ENCODE results near the gene HNRNPU.
A peak's percentile ranks its signal among the peaks of the same experiment; 100 is the strongest.

HNRNPU gene

DNA sequence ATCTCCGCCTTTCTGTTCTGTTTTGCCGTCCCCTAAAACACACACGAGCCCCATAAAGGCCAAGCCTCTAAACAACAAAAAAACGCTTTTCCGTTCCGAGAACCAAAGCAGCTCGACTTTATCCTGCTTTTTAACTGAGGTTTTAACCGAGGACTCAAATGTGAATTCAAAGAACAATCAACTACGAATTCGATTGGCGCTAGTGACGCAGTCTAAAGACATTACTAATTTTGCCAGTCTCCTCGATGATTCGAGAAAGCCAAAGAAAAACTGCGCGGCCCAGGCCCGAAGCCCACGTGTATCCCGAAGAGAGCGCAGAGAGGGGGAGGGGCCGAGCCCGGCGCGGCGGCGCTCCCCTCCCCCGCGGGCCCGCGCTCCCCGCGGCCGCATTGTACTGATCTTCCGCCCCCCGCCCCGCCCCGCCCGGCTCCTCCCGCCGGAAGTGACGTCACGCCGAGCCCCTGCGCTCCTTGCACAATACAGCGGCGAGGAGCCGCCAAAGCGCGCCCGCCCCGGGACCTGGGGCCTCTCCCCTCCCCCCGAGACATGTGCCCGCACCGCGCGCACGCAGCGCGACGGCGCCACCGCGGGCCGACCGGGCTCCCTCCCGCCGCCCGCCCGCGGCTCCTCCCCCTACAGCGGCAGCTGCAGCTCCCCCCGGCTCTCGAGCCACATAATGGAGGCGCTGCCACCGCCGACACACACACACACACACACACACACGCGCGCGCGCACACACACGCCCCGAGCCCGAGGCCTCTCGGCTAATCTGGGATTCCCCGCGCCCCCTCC lies 1.4 kb downstream of the HNRNPU start (continued):
- TF ChIP-seq ZBTB26 (tag by site-specific recombination; optimal IDR thresholded peaks at IDR 0.05) (peak; percentile 97), ZNF785 (tag by site-specific recombination; IDR thresholded peaks at IDR 0.05) (no peak; the same call in 1 of the 2 replicates), TCF7L2 (IDR thresholded peaks at IDR 0.05; ENCODE audit: borderline replicate concordance, low read depth, low read length) (no peak), ZNF704 (tag by site-specific recombination; IDR thresholded peaks at IDR 0.05) (no peak; the same call in 1 of the 2 replicates), OVOL3 (tag by site-specific recombination; IDR thresholded peaks at IDR 0.05) (0 out of 2 replicates have a peak, but pooled peaks have one; percentile 49), ZNF530 (tag by site-specific recombination; IDR thresholded peaks at IDR 0.05; ENCODE audit: low read depth) (no peak), ZNF16 (tag by site-specific recombination; IDR thresholded peaks at IDR 0.05; ENCODE audit: low read depth) (no peak), ZNF114 (tag by site-specific recombination; IDR thresholded peaks at IDR 0.05) (no peak), ZNF777 (tag by site-specific recombination; IDR thresholded peaks at IDR 0.05; ENCODE audit: borderline replicate concordance) (no peak), TSHZ1 (tag by site-specific recombination; IDR thresholded peaks at IDR 0.05; ENCODE audit: borderline replicate concordance) (peak; percentile 84; the same call in 1 of the 2 replicates), ZBTB7A (tag by site-specific recombination; IDR thresholded peaks at IDR 0.05; ENCODE audit: low read depth) (peak; percentile 82), MZF1 (tag by site-specific recombination; IDR thresholded peaks at IDR 0.05; ENCODE audit: borderline replicate concordance) (peak; percentile 16; the same call in 1 of the 2 replicates), ZNF544 (tag by site-specific recombination; IDR thresholded peaks at IDR 0.05) (no peak), WT1 (tag by site-specific recombination; IDR thresholded peaks at IDR 0.05) (peak; percentile 67), PBX3 (CRISPR knock-in tag; IDR thresholded peaks at IDR 0.05) (peak; percentile 83; the same call in 1 of the 2 replicates), ZNF214 (tag by site-specific recombination; IDR thresholded peaks at IDR 0.05; ENCODE audit: borderline replicate concordance) (no peak), ZFP69B (tag by site-specific recombination; IDR thresholded peaks at IDR 0.05) (peak; percentile 90)
- TF ChIP-seq, protein P1, sequence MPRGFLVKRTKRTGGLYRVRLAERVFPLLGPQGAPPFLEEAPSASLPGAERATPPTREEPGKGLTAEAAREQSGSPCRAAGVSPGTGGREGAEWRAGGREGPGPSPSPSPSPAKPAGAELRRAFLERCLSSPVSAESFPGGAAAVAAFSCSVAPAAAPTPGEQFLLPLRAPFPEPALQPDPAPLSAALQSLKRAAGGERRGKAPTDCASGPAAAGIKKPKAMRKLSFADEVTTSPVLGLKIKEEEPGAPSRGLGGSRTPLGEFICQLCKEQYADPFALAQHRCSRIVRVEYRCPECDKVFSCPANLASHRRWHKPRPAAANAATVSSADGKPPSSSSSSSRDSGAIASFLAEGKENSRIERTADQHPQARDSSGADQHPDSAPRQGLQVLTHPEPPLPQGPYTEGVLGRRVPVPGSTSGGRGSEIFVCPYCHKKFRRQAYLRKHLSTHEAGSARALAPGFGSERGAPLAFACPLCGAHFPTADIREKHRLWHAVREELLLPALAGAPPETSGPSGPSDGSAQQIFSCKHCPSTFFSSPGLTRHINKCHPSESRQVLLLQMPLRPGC (tag by site-specific recombination; IDR thresholded peaks at IDR 0.05) = peak; percentile 78
- TF ChIP-seq, protein P2, sequence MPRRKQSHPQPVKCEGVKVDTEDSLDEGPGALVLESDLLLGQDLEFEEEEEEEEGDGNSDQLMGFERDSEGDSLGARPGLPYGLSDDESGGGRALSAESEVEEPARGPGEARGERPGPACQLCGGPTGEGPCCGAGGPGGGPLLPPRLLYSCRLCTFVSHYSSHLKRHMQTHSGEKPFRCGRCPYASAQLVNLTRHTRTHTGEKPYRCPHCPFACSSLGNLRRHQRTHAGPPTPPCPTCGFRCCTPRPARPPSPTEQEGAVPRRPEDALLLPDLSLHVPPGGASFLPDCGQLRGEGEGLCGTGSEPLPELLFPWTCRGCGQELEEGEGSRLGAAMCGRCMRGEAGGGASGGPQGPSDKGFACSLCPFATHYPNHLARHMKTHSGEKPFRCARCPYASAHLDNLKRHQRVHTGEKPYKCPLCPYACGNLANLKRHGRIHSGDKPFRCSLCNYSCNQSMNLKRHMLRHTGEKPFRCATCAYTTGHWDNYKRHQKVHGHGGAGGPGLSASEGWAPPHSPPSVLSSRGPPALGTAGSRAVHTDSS (tag by site-specific recombination; IDR thresholded peaks at IDR 0.05) = no peak; the same call in none of the 2 replicates
- TF ChIP-seq, protein P3, sequence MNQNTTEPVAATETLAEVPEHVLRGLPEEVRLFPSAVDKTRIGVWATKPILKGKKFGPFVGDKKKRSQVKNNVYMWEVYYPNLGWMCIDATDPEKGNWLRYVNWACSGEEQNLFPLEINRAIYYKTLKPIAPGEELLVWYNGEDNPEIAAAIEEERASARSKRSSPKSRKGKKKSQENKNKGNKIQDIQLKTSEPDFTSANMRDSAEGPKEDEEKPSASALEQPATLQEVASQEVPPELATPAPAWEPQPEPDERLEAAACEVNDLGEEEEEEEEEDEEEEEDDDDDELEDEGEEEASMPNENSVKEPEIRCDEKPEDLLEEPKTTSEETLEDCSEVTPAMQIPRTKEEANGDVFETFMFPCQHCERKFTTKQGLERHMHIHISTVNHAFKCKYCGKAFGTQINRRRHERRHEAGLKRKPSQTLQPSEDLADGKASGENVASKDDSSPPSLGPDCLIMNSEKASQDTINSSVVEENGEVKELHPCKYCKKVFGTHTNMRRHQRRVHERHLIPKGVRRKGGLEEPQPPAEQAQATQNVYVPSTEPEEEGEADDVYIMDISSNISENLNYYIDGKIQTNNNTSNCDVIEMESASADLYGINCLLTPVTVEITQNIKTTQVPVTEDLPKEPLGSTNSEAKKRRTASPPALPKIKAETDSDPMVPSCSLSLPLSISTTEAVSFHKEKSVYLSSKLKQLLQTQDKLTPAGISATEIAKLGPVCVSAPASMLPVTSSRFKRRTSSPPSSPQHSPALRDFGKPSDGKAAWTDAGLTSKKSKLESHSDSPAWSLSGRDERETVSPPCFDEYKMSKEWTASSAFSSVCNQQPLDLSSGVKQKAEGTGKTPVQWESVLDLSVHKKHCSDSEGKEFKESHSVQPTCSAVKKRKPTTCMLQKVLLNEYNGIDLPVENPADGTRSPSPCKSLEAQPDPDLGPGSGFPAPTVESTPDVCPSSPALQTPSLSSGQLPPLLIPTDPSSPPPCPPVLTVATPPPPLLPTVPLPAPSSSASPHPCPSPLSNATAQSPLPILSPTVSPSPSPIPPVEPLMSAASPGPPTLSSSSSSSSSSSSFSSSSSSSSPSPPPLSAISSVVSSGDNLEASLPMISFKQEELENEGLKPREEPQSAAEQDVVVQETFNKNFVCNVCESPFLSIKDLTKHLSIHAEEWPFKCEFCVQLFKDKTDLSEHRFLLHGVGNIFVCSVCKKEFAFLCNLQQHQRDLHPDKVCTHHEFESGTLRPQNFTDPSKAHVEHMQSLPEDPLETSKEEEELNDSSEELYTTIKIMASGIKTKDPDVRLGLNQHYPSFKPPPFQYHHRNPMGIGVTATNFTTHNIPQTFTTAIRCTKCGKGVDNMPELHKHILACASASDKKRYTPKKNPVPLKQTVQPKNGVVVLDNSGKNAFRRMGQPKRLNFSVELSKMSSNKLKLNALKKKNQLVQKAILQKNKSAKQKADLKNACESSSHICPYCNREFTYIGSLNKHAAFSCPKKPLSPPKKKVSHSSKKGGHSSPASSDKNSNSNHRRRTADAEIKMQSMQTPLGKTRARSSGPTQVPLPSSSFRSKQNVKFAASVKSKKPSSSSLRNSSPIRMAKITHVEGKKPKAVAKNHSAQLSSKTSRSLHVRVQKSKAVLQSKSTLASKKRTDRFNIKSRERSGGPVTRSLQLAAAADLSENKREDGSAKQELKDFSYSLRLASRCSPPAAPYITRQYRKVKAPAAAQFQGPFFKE (tag by site-specific recombination; IDR thresholded peaks at IDR 0.05; ENCODE audit: borderline replicate concordance) = no peak
- TF ChIP-seq, protein P4, sequence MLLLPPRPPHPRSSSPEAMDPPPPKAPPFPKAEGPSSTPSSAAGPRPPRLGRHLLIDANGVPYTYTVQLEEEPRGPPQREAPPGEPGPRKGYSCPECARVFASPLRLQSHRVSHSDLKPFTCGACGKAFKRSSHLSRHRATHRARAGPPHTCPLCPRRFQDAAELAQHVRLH (tag by site-specific recombination; IDR thresholded peaks at IDR 0.05) = no peak; the same call in 1 of the 2 replicates
